Hematopoietic multipotent progenitor cell treated with erythropoietin and hydrocortisone succinate and interleukin-3 and kit ligand, for 15 days (in vitro differentiated cells): Measurements from ENCODE around the gene ZFAND3.
"Not testable (repeated sequence)": the region's sequence is repeated elsewhere in the genome, so short reads cannot be mapped to it uniquely, and the experiment has no call there.

ENCODE experiments used
- DNase-seq: peaks from one replicate; pipeline ENCODE4 v3.0.0-alpha.2; 2015; ENCODE audit warnings: low spot score

Gene ZFAND3

DNA sequence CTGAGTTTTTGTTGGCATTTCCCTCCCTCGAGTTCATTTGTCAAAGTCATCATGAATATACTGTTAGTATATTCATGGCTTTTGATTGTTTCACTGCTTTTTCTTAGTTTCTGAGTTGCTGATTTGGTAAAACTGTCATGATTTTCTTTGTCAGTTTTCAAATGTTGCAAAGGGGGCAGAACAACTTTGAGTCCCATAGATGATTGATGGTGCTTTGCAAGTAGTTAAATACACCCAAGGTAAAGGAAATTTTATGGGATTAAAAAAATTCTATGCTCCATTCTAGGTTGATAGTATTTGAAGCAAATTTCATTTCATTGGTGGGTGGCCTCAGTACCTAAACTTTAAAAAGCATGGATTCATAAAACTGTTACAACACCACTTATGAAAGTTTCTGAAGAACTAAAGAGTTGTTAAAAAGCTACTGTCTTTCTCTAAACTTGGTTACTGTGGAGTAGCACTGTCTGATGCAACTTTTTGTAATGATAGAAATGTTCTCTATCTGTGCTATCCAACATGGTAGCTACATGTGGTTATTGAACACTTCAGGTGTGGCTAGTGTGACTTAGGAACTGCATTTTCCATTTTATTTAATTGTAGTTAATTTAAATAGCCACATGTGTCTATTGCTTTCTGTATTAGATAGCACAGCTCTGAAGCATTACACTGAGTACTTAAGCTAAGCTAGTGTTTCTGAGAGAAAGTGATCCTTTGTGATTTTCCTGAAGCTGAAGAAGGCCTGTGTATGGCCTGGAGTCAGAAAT, 153.6 kb downstream of the ZFAND3 start:
- no peak for DNase-seq

DNA sequence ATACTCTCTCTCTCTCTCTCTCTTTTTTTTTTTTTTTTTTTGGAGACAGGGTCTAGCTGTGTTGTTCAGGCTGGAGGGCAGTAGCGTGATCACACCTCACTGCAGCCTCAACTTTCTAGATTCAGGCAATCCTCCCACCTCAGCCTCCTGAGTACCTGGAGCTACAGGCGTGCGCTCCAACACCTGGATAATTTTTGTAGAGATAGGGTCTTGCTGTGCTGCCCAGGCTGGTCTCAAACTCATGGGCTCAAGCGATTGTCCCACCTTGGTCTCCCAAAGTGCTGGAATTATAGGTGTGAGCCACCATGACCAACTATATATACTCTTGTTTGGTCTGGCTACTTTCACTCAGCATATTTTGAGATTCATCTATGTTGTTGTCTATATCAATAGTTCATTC, 154.9 kb downstream of the ZFAND3 start:
- no peak for DNase-seq

DNA sequence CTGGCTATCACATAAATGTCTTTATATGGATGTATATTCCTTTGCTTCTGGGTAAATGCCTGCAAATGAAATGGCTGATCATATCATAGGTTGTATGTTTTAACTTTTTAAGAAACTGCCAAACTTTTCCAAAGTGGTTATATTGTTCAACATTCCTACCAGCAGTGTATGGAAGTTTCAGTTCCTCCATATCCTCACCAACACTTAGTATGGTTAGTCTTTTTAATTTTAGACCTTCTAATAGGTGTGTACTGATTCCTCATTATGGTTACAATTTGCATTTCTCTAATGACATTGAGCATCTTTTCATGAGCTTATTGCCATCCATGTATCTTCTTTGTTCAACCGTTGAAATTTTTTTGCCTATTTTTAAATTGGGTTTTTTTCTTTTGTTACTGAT, 155.4 kb downstream of the ZFAND3 start:
- DNase-seq: no peak

DNA sequence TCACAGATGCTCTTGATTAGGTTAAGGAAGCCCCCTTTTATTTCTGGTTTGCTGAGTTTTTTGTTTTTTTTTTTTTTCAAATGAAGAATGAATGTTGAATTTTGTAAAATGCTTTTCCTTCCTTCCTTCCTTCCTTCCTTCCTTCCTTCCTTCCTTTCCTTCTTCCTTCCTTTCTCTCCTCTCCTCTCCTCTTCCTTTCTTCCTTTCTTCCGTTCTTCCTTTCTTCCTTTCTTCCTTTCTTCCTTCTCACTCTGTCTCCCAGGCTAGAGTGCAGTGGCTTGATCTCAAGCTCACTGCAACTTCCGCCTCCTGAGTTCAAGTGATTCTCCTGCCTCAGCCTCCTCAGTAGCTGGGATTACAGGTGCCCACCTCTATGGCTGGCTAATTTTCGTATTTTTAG, 158.2 kb downstream of the ZFAND3 start:
- no peak for DNase-seq

DNA sequence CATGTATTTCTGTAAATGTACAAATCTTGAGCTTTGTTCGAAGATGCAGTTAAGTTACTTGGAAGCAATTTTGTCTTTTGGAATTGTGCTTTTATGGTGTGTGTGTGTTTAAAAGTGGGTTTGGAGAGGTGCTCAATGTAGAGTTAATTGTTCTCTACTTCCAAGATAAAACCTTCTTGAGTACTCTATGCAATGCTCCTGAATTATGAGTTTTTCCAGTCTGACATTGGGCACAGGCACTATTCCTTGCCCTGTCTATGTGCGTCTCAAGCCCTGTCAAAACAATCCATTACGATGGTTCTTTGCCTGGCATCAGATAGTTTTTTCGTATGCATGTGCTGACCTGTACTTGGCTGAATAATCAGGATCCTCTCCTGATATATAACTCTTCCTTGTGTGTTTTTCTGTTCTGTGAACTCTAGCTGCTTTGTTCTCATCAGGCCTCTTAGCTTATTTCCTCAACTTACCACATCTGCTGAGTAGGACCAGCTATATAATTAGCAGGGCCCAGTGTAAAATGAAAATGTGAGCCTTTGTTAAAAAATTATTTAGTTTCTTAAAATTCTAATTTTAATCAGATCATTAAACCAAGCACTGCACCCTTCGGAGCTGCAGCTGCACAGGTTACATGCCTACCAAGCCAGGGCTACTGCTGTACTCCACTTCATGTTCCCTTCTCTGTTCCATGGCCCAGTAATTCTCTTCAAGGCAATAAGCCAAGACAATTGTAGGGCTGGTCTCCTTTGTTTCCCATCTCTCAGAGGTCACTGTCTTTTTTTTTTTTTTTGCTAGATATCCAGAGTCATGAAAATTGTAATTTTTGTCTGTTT, 160.1 kb downstream of the ZFAND3 start:
- DNase-seq: no peak

DNA sequence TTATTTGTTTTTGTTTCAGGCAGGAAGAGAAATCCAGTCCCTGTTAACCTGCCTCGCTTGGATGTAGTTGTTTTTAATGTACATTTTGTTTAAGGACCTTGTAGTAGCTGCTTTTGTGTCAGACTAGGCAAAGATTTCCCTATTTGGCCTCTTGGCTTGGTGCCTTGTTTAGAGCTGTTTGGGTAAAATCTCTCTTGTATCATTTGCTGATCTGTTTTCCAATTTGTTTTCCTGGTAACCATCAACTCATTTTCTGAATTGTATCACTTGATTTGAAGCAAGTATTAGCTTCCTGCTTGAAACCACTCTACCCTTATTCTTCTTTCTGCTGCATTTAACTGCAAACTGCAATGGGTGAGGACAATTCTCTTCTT, 160.7 kb downstream of the ZFAND3 start:
- DNase-seq: no peak

DNA sequence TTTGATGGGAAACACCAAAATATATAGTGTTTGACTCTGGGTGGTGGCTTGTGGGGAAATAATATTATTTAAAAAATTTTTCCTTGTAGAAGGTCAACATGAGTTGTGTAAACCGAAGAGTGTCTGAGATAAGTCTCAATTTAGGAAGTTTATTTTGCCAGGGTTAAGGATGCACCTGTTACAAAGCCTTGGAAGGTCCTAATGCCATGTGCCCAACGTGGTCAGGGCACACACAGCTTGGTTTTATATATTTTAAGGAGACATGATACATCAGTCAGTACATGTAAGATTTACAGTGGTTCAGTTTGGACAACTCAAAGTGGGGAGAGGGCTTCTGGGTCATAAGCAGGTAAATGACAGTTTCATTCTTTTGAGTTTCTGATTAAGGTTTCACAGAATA, 162.1 kb downstream of the ZFAND3 start:
- DNase-seq: no peak

DNA sequence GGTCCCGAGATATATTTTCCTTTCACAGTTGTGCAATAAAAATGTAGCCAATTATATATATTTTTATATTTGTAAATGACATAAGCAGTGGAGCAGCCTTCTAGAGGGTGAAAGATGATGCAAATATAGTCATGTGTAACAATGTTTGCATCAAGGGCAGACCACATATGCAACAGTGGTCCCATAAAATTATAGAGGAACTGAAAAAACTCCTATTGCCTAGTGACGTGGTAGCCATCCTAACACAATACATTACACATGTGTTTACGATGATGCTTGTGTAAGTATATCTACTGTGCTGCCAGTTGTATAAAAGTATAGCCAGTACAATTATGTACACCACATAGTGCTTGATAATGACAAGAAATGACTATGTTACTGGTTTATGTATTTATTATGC, 162.8 kb downstream of the ZFAND3 start:
- no peak for DNase-seq

DNA sequence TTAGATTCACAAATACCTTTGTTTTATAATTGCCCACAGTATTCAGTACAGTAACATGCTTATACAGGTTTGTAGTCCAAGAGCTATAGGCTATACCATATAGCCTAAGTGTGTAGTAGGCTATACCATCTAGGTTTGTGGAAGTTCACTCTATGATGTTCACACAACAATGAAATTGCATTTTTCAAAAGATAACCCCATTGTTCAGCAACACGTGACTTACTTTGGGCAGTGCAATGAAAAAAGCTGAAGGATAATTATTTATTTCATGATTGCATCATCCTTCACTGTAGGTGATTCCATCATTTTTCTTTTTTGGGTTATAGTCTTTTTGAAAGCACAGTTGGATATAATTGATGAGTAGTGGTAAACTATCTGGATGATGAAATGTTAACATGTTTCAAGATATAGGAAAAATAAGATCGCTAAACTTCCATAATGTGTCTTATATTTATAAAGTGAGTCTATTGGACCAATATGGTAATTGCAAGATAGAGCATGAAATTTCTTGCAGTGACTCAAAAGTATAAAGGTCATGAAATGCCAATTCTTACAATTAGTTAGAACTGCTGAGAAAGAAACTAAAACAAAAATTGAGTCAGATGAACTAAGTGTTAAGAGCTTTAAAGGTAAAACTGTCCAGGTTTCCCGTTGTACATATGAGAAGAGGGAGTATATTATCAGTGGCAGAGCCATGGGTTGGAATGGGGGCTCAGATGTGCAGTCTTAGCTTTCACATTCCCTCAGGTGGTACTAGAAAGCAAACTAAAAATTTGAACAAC, 164.4 kb downstream of the ZFAND3 start:
- no peak for DNase-seq

DNA sequence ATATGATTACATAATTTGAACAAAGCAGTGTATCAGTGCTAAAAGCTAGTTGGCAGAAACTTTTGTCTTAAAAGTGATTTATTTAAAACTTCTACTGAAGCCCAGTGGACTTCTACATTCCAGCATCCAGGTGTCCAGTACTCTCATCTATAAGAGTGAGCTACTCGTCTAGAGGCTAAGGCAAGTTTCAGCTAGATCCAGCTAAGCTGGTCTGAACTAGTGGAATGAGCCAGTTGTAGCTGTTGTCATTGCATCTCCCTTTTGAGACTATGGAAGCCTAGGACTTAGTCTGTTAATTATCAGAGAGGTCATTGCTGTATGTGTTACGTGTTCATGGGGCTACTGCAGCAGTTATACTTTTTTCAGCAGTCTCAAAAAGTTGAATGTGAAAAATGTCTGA, 165.1 kb downstream of the ZFAND3 start:
- no peak for DNase-seq

DNA sequence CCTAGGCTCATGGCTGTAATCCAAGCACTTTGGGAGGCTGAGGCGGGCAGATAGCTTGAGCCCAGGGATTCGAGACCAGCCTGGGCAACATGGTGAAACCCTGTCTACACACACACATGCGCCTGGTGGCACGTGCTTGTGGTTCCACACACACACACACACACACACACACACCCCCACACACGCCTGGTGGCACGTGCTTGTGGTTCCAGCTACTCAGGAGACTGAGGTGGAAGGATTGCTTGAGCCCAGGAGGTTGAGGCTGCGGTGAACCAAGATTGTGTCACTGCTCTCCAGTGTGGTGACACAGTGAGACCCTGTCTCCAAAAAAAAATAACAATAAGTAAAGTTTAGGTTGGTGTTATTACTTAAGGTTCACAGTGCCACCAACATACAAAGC, 165.8 kb downstream of the ZFAND3 start:
- DNase-seq: no peak

DNA sequence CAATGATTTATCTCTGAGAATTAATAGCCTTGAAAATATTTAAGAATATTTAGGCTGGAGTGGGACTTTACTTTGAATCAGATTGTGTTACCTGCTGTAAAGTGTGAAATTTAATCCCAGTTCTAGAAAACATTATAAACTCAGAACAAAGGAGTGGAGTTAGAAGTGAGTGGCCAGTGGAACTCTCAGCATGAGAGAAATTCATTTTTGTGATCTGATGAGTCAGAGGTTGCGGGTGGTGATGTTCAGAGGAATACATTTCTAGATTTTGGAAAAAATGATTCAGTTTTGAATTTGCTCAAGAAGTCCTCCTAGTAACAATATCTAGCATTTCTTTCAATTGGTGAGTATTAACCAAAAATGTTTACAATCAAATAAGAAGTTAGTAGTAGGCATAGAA, 167.5 kb downstream of the ZFAND3 start:
- no peak for DNase-seq

DNA sequence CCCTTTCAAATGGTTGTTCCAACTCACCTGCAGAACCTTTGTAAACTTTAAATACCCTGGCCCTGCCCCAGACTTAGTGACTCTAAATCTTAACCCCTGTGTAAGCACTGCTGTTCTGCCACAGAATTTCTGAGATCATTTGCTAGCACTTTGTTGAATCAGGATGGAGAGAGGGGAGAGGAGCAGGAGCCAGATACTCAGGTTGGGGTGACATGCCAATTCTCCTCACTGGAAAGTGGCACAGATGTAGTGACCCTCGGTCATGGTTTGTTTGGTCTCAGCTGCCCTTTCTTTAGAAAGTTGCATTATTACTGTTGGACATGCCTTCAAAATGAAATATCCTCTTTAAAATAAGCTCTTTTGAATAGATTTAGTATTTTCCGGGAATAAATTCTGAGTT, 168.0 kb downstream of the ZFAND3 start:
- no peak for DNase-seq

DNA sequence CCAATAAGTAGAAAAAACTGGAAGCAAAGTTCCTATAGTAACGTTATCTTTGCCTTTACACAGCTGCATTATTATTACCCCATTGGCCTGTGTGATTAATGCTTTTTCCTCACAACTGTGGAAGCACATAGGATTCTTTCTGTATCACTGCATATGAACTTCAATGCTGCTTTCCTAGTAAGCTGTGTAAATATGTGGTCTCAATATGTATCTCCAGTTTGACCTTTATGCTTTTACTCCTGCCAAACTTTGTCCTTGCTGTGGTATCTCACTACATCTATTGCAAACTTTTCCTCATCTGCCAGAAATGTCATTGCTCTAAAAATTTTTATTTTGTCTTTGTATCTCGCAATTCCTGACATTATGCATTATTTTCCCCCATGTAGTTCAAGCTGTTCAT, 168.6 kb downstream of the ZFAND3 start:
- DNase-seq: no peak

DNA sequence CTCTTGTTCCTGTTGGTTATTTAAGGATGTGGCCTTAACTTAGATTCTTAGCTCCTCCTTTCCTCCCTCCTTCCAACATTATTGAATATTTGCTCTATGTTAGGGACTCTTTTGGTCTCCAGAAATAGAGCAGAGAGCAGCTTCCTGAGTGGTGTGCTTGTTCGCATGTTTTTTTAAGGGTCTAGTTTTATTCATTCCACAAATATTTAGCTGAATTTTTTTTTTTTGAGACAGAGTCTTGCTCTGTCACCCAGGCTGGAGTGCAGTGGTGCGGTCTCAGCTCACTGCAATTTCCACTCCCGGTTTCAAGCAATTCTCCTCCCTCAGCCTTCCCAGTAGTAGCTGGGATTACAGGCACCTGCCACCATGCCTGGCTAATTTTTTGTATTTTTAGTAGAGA, 169.2 kb downstream of the ZFAND3 start:
- DNase-seq: no peak

DNA sequence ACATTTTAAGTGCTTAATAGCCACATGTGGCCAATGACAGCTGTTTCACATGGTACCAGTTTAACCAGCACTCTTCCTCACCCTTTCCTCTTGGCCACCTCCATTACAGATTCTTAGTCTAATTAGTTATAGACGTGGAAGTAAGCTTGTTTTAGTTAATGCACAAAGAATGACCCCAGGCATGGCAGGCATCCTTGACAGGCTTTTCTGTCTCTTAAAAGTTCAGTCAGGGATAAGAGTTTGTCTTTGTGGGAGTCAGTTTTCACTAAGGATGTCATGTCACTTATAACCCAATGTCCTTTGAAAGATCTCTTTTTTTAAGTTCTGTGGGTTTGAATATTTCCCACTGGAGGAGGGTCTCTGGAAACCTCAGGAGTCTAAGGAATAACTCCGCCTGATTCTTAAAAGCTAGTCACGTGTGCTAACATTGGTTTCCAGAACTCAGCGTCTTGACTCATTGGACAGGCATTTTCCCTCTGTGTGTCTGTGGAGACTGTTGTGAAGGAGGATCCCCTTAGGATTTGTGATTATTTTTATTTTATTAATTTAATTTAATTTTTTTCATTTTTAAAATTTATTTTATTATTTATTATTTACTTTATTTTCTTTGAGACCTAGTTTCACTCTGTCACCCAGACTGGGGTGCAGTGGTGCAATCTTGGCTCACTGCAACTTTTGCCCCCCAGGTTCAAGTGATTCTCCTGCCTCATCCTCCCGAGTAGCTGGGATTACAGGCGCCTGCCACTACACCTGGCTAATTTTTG, 171.4 kb downstream of the ZFAND3 start:
- DNase-seq: no peak

DNA sequence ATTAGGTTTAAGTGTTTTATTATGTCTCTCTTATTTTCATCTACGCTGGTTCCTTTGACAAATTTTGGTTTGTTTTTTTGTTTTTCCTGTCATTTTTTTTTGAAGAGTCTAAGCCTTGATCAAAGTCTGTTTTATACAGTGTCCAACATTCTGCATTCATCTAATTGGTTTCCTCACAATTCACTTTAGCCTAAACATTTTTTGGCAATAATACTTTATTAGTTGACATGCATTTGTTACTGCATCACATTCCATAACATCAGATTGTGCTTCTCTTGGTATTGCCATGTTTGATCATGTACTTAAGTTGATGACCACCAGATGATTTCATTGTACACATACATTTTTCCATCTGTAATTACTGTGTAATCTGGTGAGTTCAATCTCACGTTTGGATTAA, 173.2 kb downstream of the ZFAND3 start:
- no peak for DNase-seq

DNA sequence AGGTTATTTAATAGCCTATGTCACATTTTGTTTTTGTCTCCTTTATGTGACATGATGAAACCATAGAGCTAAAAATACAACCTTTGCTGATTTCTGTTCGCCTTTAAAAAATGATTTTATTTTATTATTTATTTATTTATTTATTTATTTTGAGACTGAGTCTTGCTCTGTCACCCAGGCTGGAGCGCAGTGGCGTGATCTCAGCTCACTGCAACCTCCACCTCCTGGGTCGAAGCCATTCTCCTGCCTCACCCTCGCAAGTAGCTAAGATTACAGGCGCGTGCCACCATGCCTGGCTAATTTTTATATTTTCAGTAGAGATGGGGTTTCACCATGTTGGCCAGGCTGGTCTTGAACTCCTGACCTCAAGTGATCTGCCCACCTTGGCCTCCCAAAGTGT, 173.7 kb downstream of the ZFAND3 start:
- not testable (repeated sequence) for DNase-seq

DNA sequence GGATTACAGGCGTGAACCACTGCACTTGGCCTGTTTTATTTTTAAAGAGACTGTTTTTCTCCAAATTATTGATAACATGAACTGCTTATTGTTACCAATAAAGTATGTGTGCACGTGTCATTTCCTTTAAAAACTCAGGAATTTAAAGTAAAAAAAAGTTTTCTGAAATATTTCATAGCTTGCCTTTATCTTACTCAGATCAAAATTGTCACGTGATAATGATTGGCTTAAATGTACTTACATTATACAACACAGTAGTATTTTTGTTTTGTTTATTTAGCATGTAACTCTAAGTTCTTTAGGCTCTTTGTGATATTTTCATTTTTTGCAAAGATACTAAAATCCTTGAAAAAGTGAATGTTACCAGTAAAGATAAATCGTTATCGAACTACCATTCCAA, 174.1 kb downstream of the ZFAND3 start:
- no peak for DNase-seq

DNA sequence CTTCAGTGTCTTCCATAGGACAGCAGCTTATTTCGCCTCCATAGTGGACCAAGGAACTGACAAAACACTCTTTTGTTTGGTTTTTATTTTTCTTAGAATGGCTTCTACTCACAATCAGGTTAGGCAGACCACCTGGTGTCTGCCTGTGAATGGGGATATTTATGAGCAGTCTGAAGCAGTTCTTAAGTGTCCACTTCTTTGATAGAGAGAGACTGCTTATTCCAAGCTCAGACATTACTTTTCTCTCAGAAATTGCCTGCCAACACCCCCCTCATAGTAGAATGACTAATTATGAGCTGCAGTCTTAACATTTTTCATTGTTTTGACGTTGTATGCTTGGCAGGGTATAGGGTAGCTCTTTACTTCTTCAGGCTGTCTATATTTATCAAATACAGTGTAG, 174.7 kb downstream of the ZFAND3 start:
- DNase-seq: no peak

DNA sequence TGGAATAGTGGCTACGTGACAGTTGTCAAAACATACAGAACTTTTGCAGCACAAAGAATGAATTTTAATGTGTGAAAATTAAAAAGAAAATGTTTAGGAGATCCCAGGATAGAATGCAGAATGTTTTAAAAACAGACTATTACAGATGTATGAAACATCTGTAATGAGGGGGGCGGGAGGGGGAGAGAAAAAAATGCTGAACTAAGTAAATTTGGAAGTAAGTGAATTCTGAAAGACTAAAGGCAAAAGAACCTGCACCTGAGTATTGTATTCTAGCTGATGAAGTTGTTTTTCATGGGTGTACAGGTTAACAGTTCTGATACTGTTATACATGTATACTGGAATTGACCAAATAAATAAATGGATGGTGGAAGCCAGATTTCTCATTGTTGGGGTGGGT, 178.8 kb downstream of the ZFAND3 start:
- no peak for DNase-seq

DNA sequence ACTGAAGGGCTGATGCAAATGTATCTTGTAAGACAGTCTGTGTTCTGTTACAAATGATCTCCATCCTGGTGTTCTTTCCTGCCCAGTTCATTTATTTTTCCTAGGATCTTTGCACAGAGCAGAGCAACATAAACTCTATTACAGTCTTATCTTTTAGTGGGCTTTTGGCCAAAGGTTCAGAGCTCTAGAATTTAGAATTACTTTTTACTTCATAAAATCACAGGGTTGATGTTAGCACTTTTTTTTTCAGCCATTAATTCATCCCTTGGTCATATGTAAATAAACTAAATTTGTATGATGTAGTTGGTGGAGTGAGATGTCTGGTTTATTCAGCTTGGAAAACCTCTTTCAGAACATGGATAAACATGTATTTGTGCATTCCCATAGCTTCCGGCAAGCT, 181.9 kb downstream of the ZFAND3 start:
- DNase-seq: no peak
